Forelimb muscle (tissue), 1 donor: ENCODE measurements around the gene LAMA5. TPM values are rescaled to one million over a fixed set of nuclear protein-coding genes. Genes with fewer than 3 reads are reported as not detected.

ENCODE experiments used
- DNase-seq: peaks from one replicate; pipeline ENCODE4 v3.0.0-alpha.2; 2013; ENCODE audit warnings: low read depth
- polyA plus RNA-seq: library from polyadenylated mRNA; unstranded; fragments of 120-200 nt; gene quantifications from one replicate; pipeline ENCODE4 v1.2.1, GENCODE V29; 2013; ENCODE audit not compliant: insufficient read length

The LAMA5 gene
- polyA plus RNA-seq, 1 donor = 58.4 TPM

- DNase-seq = no peak
Observed at GRCh38 chr20:62305149-62305764, 61.9 kb downstream of the LAMA5 start.

DNA sequence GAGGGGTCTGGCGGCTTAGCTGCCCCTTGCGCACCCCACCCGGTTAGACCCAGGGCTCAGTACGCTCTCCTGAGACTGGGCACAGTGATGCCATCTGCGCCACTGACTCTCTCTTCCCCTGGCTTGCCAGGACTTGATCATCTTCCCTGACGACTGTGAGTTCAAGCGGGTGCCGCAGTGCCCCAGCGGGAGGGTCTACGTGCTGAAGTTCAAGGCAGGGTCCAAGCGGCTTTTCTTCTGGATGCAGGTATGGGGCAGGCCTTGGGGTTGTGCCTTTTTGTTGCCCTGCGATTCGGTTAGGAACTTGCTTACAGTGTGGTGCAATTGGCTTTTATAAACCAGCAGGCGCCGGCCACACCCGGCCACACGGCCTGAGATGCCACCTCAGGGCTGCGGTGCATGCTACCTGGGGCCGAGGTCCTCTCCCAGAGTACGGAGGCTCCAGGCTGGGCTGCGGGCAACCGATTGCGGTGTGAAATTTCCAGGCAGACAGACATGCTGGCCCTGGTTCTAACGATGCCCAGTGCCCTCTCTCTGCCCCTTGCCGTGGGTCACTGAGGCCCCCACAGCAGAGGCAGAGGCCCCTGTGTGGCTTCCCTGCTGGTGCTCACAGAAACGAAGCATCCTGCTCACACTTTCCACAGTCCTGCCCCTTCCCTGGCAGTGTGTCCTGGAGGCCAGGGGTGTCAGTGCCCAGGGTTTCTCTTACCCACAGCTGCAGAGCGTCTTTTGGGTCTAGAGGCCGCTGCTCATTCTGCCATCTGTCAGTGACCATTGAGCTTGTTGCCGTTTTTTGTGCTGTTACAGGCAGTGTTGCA is 62.6 kb downstream of the LAMA5 start:
- no peak for DNase-seq

GRCh38 chr20:62303340-62304226 is 63.5 kb downstream of the LAMA5 start:
- DNase-seq = no peak

- DNase-seq = no peak
Observed at GRCh38 chr20:62303062-62303339, 64.1 kb downstream of the LAMA5 start.

- DNase-seq = peak; percentile 88
Observed at GRCh38 chr20:62302341-62303061, 64.6 kb downstream of the LAMA5 start, which contains the start of gene ADRM1. ADRM1 (plus strand) TSS chr20:62302997; CDS start chr20:62303569, 572 bp downstream.

DNA sequence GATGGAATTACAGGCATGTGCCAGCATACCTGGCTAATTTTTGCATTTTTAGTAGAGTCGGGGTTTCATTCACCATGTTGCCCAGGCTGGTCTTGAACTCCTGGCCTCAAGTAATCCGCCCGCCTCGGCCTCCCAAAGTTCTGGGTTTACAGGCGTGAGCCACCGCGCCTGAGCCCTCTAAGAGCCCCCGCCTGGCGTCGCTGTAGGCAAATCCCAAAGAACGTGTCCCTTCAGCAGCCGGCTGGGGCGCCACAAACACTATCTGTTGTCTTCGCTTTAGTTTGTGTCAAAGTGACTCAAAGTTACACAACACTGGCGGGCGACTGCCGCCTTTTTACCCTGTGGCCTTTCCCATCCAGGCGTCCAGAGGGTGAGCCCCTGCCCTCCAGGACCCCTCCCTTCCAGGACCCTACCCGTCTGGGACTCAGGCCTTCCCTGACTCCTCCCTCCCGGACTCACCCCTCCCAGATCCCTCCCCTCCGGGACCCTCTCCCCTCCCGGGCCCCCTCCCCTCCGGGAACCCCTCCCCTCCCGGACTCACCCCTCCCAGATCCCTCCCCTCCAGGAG is 65.3 kb downstream of the LAMA5 start:
- DNase-seq = peak; percentile 71

DNA sequence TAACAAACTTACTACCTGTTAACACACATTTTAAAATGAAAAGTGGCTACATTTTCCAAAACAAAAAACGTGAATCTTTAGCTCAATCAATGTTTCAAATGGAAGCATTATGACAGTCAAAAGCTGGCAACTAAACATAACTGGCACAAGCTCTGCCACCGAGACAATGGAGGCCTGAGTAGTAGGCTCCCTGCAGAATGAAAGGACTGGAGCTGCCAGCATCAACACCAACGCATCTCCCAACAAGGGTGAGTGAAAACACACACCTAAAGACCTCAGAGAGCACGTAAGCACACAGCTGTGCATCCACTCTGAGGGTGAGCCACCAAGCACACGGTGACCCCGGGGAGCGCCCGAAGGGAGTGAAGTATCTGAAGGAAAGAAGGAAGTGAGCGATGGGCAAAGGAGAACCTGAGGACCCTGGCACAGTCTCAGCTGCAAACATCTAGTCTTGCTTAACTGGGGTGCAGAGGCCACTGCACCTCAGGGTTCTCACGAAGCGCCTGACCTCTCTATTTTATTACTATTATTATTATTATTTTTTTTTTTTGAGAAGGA is 65.9 kb downstream of the LAMA5 start:
- no peak for DNase-seq

DNA sequence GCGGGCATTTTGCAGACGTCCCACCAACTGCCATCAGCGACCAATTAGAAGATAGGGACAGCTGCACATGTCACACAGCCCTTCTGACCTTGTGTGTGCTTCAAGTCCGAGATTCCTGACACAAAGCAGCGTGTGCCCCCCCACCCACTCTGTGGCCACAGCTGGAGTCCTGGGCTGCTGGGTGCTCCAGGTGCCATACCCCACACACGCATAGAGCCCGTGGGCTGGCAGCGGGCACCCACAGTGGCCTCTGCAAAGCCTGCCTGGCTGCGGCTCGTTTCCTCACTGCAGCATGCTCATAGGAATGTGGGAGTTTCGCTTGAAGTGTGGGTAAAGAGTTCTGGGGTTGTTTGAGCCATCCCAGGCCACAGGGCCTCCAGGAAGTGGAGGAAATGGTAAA is 66.8 kb downstream of the LAMA5 start:
- no peak for DNase-seq

DNA sequence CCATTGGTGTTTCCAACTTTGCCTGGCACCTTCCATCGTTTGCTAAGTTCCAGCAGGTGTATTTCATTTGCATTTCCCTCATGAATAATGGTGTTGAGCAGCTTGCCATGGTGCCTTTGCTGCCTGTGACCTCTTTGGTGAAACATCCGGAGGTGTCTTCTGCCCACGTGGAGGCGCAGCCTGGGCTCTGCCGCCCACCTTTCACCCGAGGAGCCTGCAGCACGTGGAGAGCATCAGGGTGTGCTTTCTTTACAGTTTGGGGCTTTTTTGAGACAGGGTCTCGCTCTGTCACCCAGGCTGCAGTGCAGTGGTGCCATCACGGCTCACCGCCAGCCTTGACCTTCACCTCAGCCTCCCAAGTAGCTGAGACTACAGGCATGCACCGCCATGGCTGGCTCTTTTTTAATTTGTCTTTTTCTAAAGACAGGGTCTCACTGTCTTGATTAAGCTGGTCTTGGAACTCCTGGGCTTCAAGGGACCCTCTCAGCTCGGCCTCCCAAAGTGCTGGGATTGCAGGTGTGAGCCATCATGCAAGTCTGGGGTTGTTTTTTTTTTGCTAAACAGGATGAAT is 67.4 kb downstream of the LAMA5 start:
- no peak for DNase-seq

DNA sequence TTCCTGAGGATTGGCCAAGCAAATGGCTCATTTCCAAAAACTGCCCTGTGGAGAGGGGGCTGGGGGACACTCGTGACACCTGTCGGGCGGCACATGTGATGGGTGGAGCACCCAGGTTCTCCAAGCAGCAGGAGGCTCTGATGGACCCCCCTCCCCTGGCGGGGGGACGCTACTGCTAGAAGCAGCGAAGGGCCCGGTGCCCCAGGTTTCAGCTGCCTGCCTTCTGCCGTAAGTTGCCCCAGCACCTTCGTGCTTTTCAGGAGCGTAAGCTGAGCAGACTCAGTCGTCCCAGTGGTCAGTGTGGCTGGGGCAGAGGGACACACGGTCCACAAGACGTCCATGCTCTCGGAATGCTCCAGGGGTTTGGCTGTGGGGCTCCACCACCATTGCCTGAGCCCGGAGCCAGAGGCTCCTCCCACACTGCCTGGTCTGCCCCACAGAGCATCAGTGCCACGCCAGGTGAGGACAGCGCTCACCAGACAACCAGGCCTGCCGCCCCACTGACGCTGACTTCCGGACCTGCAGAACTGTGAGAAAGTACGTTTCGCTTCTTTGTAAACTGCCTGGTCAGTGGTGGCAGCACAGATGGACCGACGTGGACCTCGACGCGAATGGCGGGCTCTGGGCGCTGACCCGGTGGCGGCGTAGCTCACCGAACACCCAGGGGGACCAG is 68.4 kb downstream of the LAMA5 start:
- no peak for DNase-seq

DNA sequence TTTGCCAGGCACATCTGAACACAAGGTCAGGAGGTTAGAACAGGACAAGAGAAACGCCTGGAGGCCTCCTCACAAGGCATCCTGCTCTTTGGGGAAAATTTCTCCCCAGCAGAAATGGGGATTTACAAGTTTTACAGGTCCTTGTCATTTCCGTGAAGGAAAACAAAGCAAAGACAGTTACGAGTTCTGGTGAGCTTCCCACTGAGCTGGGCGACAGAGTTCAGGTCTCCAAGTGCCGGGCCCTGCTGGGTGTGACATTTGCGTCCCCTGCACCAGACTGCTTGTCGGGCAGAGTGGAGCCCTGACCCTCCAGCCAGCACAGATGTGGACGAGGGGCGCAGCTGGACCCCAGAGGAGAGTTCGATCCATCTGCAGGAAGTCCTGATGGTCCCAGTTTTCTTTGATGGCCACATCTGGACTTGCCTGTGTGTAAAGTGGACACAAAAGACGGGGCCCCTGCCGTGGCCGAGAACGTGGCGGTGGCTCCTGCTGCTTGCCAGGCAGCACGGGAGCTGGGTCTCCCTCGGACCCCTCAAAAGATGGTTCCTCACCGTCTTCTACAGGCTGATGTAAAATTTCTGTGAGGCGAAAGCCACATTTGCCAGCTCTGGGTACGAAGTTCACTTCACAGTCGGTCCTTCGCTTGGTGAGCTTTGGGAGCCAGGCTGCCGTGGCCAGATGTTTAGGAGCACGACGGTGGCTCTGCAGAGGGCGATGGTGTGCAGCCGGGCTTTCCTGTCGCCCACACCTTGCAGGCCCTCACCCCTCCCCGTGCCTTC is 69.5 kb downstream of the LAMA5 start:
- DNase-seq = no peak

- no peak for DNase-seq
Observed at GRCh38 chr20:62296724-62297448, 70.2 kb downstream of the LAMA5 start.

- DNase-seq = no peak
Observed at GRCh38 chr20:62294516-62294915, 72.6 kb downstream of the LAMA5 start.

- no peak for DNase-seq
Observed at GRCh38 chr20:62293946-62294345, 73.2 kb downstream of the LAMA5 start.

DNA sequence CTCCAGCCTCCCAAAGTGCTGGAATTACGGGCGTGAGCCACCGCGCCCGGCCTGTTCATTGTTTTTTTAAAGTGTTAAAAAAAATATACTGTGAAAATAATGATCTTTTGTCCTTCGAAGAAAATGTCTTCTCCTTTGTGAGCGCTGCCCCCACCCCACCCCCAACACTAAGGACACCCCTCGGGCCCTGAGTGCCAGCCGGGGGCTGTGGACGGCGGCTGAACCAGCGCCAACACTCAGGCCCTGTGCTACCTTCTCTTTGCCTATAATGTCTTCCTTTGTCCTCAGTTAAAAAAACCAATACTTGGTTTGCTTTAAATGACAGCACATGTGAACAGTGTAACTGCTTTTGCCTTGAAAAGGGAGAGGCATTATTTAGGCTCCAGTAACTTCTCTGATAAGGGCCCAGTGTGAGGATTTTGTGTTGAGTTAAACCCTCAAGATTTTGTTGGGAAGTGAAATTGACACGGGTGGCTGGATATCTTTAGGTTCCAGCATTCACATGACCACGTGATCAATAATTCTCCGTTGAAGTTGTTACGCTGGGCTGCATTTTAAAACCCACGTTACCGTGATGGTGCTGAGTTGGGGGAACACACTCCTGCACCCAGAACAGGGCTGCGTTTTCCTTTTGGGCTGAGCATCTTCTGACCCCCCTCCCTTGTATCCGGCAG is 73.9 kb downstream of the LAMA5 start:
- DNase-seq = no peak

DNA sequence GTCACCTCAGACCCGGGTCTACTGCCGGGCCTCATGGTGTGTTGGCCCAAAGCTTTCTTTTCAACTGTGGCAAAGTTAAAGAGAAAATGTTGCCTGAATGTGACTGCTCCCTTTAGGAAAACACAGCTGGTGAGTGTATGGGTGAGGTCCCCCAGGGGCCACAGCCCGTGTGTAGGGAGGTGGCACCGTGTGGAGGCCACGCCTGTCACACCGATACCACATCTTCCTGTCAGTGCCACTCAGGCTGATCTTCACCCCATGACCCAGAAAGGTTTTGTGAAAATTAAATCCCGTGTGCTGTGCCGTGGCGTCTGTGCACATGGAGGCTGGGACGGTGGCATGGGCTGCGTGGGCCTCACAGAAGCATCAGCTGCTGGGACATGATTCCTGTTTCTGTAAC is 75.0 kb downstream of the LAMA5 start:
- DNase-seq = no peak

GRCh38 chr20:62291251-62292066 is 75.7 kb downstream of the LAMA5 start:
- DNase-seq = no peak
